MM.1S (cell line): Measurements from ENCODE around the gene GTF2H1.

ENCODE experiments used
- CTCF ChIP-seq: fragments of 300-600 bp; sonication (generic); IDR thresholded peaks from 2 replicates; pipeline ENCODE4 v1.5.1; 2016; ENCODE audit warnings: antibody characterized with exemption, low read length, mixed read lengths
- EZH2 ChIP-seq: fragments of 300-600 bp; sonication (generic); optimal IDR thresholded peaks from 2 replicates; pipeline ENCODE3; 2017; ENCODE audit warnings: low read depth, mild to moderate bottlenecking, antibody characterized with exemption, low read length, mixed read lengths
- EZH2phosphoT487 ChIP-seq: fragments of 300-600 bp; sonication (generic); IDR thresholded peaks from 2 replicates; pipeline ENCODE4 v1.6.1; 2018; ENCODE audit warnings: antibody characterized with exemption, low read length

GRCh38 chr11:18282626-18283025 lies 39.7 kb upstream of the GTF2H1 start:
- TF ChIP-seq CTCF (no peak), EZH2 (no peak), EZH2phosphoT487 (no peak)
